ENCODE results near the gene FGD2. TPM values are rescaled to one million over a fixed set of nuclear protein-coding genes. Genes with fewer than 3 reads are reported as not detected.

FGD2 gene
- total and polyA plus RNA-seq, 2 of the 8 experiments (the other 6 are each of a cell fraction or from before 2014, with no cell fraction given), result 0.12 to 0.32 TPM

DNA sequence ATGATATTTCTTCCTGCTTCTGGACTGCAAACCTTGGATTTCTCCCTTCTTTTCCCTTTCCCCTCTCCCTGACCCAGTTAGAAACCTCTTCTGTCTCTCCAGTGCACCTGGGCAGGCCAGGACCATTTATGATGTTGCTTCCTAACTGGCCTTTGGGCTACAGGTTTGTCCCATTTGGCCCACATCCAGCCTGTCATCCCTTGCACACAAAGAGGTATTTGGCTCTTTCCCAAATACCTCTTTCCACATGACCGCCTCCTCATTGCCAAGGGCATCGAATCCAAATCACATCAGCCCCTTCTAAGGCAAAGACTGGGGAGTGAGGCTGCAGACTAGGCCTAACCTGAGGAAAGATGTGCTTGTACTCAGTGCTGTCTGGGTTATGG, 13.6 kb downstream of the FGD2 start:
- Histone ChIP-seq H3K56ac (replicated peaks; ENCODE audit: insufficient read length, low read depth, low read length) (no peak overlapping the region), H2AFZ (ENCODE audit: low read length) (no peak overlapping the region), H2BK15ac (ENCODE audit: low read length) (0 out of 2 replicates have a peak overlapping the region, but pooled peaks have one; percentile 11), H4K8ac (ENCODE audit: extremely low read depth, insufficient read depth, low read length) (no peak overlapping the region), H3K4me2 (ENCODE audit: insufficient read depth in 1 of 2, low read depth in 2 of 2, low read length in 2 of 2) (no peak overlapping the region), H4K5ac (ENCODE audit: insufficient read length, low read depth, low read length) (no peak overlapping the region), H3K9ac (replicated peaks in 1 of 4; ENCODE audit: extremely low read depth in 1 of 4, low read depth in 3 of 4, low read length in 3 of 4) (no peak overlapping the region), H4K20me1 (replicated peaks in 1 of 2; ENCODE audit: control insufficient read depth in 1 of 2, insufficient read depth in 2 of 2, low read length in 2 of 2) (peaks cover 0 to 3% of the 10 kb centered on the region in 2 experiments), H3K79me1 (ENCODE audit: low read depth, low read length) (no peaks in the 10 kb centered on the region), H3K36me3 (ENCODE audit: control insufficient read depth in 2 of 4, insufficient read depth in 4 of 4, low read length in 3 of 4) (no peaks in the 10 kb centered on the region), H2AK5ac (ENCODE audit: low read depth, low read length) (no peak overlapping the region), H3K27me3 (replicated peaks in 1 of 4; ENCODE audit: control insufficient read depth in 3 of 4, extremely low read depth in 1 of 4, insufficient read depth in 3 of 4, low read length in 3 of 4) (no peaks in the 10 kb centered on the region), H3K4me1 (replicated peaks in 1 of 4; ENCODE audit: control insufficient read depth in 3 of 4, insufficient read depth in 4 of 4, low read length in 3 of 4) (peaks cover 0 to 5% (median 3%) of the 10 kb centered on the region in 4 experiments; a peak in 5 of 7 replicates), H3K23me2 (ENCODE audit: low read depth, low read length) (no peaks in the 10 kb centered on the region), H4K91ac (replicated peaks; ENCODE audit: insufficient read length, low read length) (no peak overlapping the region), H2BK20ac (ENCODE audit: low read length) (no peak overlapping the region; the same call in 1 of the 2 replicates), H3K4ac (replicated peaks; ENCODE audit: insufficient read length, low read depth, low read length) (no peak overlapping the region), H3K79me2 (ENCODE audit: control insufficient read depth in 1 of 2, insufficient read depth in 2 of 2, low read length in 2 of 2) (no peaks in the 10 kb centered on the region), H2BK120ac (replicated peaks; ENCODE audit: low read depth, low read length) (no peak overlapping the region), H3K9me3 (ENCODE audit: insufficient read depth in 2 of 2, low read depth in 1 of 2, low read length in 1 of 2) (no peaks in the 10 kb centered on the region), H3K23ac (ENCODE audit: insufficient read length) (no peak overlapping the region), H2BK12ac (ENCODE audit: low read depth, low read length) (peak overlapping the region; percentile 5; the same call in 1 of the 2 replicates), H2BK5ac (ENCODE audit: low read depth, low read length) (no peak overlapping the region), H3K18ac (ENCODE audit: extremely low read depth, low read length) (no peak overlapping the region), H3K4me3 (ENCODE audit: extremely low read depth in 1 of 4, insufficient read depth in 2 of 4, low read depth in 3 of 4, low read length in 4 of 4) (no peak overlapping the region), H3K27ac (ENCODE audit: low read depth, low read length) (no peak overlapping the region), H3K14ac (ENCODE audit: insufficient read length) (no peak overlapping the region)
- 89% methylated on average over 2 of the region's 2 CpGs; no CpG with 5 or more reads in 1 of the 2 experiments for WGBS, 2 experiments (ENCODE audit: extremely low coverage in 1 of 2, insufficient coverage in 1 of 2, insufficient read length in 1 of 2, insufficient replicate concordance in 2 of 2, low coverage in 1 of 2, low lambda C conversion rate in 2 of 2, missing lambda C conversion rate in 1 of 2)
- TF ChIP-seq ASH2L (IDR thresholded peaks at IDR 0.05; ENCODE audit: low read length) (no peak), SP4 (IDR thresholded peaks at IDR 0.05; ENCODE audit: low read length) (no peak), HDAC6 (IDR thresholded peaks at IDR 0.05; ENCODE audit: low read depth, low read length) (no peak), KDM4A (IDR thresholded peaks at IDR 0.05; ENCODE audit: low read depth, low read length, severe bottlenecking) (no peak), SIX5 (IDR thresholded peaks at IDR 0.05; ENCODE audit: low read depth, low read length) (no peak), EGR1 (IDR thresholded peaks at IDR 0.05; ENCODE audit: borderline replicate concordance, low read depth, low read length) (no peak), BCL11A (IDR thresholded peaks at IDR 0.05; ENCODE audit: low read depth in 2 of 2, low read length in 2 of 2) (no peak), EZH2 (IDR thresholded peaks at IDR 0.05; ENCODE audit: low read depth, low read length, severe bottlenecking) (no peak), EP300 (IDR thresholded peaks at IDR 0.05; ENCODE audit: borderline replicate concordance in 1 of 2, low read depth in 2 of 2, low read length in 2 of 2) (no peak), RFX5 (IDR thresholded peaks at IDR 0.05; ENCODE audit: borderline replicate concordance, low read depth, low read length) (no peak), SRF (IDR thresholded peaks at IDR 0.05; ENCODE audit: low read depth, low read length) (no peak)
- ChIA-PET POLR2A (ENCODE audit: partially characterized antibody) (interaction anchor here (1.4 to 2.3 kb wide), 3 partner anchors 13 to 35 kb away, joined by 6 to 8 read pairs (median 6); partner anchors contain the start of genes FGD2 and MTCH1), CTCF (ENCODE audit: partially characterized antibody) (interaction anchor here (0.7 to 28.1 kb wide), 27 partner anchors 8 to 295 kb away, joined by 3 to 866 read pairs (median 12); partner anchors contain the start of genes C6orf89, FGD2, MTCH1 and PI16)
- no peak for FAIRE-seq
- DNase-seq (ENCODE audit: low read depth in 1 of 2, low spot score in 2 of 2), result no peak

All from H1 (cell line).